Kidney epithelial cell (primary cell): ENCODE results near the gene RPSA. TPM values are rescaled to one million over a fixed set of nuclear protein-coding genes. Genes with fewer than 3 reads are reported as not detected.

Experiments used
- DNase-seq: peaks from one replicate; pipeline ENCODE4 v3.0.0-alpha.2; 2010; ENCODE audit warnings: low read depth
- H3K27me3 ChIP-seq: 2 replicates; pipeline ENCODE4 v1.6.0; 2011; ENCODE audit warnings: low read length; ENCODE audit not compliant: control insufficient read depth, insufficient read depth
- H3K36me3 ChIP-seq: 2 replicates; pipeline ENCODE4 v1.5.1; 2011; ENCODE audit warnings: low read length; ENCODE audit not compliant: control insufficient read depth, insufficient read depth
- H3K4me3 ChIP-seq: 2 replicates; pipeline ENCODE4 v1.5.1; 2011; ENCODE audit warnings: low read depth, mild to moderate bottlenecking, control low read depth, low read length
- total RNA-seq: library from RNA; depleted of rRNA; stranded (reverse); fragments of >200 nt; gene quantifications from 2 replicates; pipeline ENCODE4 v1.2.3, GENCODE V29; 2015
- TF ChIP-seq, protein P1 (sequence below): IDR thresholded peaks from 2 replicates; pipeline ENCODE4 v1.5.1; 2011; ENCODE audit warnings: mild to moderate bottlenecking, moderate library complexity, low read length, control low read depth, inconsistent platforms; ENCODE audit not compliant: insufficient read depth, poor library complexity, severe bottlenecking

RPSA gene
- total RNA-seq, 1 donor from 2014 or later = 2,486 TPM

- DNase-seq = no peak
- Histone ChIP-seq H3K27me3 (no peaks in the 10 kb centered on the region), H3K4me3 (no peak overlapping the region), H3K36me3 (no peaks in the 10 kb centered on the region)
- TF ChIP-seq, protein P1, sequence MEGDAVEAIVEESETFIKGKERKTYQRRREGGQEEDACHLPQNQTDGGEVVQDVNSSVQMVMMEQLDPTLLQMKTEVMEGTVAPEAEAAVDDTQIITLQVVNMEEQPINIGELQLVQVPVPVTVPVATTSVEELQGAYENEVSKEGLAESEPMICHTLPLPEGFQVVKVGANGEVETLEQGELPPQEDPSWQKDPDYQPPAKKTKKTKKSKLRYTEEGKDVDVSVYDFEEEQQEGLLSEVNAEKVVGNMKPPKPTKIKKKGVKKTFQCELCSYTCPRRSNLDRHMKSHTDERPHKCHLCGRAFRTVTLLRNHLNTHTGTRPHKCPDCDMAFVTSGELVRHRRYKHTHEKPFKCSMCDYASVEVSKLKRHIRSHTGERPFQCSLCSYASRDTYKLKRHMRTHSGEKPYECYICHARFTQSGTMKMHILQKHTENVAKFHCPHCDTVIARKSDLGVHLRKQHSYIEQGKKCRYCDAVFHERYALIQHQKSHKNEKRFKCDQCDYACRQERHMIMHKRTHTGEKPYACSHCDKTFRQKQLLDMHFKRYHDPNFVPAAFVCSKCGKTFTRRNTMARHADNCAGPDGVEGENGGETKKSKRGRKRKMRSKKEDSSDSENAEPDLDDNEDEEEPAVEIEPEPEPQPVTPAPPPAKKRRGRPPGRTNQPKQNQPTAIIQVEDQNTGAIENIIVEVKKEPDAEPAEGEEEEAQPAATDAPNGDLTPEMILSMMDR = peak; percentile 35
Measured at GRCh38 chr3:39443530-39443929, 37.0 kb downstream of the RPSA start.

- Histone ChIP-seq H3K4me3 (no peak overlapping the region), H3K27me3 (no peaks in the 10 kb centered on the region), H3K36me3 (no peaks in the 10 kb centered on the region)
- no peak for DNase-seq
- TF ChIP-seq, protein P1 = no peak
Measured at GRCh38 chr3:39445927-39446326, 39.4 kb downstream of the RPSA start.

DNA sequence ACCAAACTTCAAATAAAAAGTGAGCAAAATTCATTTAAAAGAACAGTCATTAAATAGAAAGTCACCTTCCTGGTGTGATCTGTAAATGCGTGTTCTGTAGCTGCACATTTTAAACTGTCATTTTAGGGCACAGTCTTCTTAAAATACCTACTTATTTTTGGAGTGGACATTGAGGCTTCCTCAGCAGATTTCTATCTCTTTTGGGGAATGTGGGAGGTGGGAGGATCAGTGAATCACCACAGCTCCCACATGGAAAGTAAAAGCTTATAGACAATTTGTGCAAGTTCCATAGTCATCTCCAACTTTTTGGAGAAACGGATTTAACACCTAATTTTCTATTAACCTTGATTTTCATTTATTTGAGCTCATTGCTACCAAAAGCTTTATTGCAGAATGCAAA is 39.9 kb downstream of the RPSA start:
- TF ChIP-seq, protein P1 = no peak
- no peak for DNase-seq

GRCh38 chr3:39447637-39448483 is 41.3 kb downstream of the RPSA start:
- Histone ChIP-seq H3K4me3 (no peak overlapping the region), H3K36me3 (no peaks in the 10 kb centered on the region), H3K27me3 (no peaks in the 10 kb centered on the region)
- TF ChIP-seq, protein P1 = peak; percentile 89
- DNase-seq = peak; percentile 44

More for the DNA sequence above, 39.9 kb downstream of the RPSA start:
- H3K36me3 ChIP-seq = no peaks in the 10 kb centered on the region
- H3K27me3 ChIP-seq = no peaks in the 10 kb centered on the region
- H3K4me3 ChIP-seq = no peak overlapping the region

DNA sequence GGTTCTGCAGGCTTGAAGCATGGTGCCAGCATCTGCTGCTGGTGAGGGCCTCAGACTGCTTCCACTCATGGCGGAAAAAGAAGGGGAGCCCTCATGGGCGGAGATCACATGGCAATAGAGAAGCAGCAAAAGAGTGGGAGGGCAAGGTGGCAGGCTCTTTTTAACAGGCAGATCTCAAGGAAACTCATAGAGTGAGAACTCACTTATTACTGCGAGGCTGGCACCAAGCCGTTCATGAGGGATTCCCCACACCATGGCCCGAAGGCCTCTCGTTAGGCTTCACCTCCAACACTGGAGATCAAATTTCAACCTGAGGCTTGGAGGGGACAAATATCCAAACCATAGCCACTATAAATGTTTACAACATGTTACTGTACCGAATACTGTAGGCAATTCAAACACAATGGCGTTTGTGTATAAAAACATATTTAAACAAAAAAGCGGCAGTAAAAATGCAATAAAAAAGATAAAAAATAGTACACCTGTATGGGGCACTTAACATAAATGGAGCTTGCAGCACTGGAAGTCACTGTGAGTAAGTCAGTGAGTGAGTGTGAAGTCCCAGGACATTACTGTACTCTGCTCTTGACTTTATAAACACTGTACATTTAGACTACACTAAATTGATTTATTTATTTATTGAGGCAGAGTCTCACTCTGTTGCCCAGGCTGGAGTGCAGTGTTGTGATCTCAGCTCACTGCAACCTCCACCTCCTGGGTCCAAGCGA is 42.1 kb downstream of the RPSA start:
- DNase-seq = no peak
- TF ChIP-seq, protein P1 = no peak
- Histone ChIP-seq H3K4me3 (no peak overlapping the region), H3K36me3 (no peaks in the 10 kb centered on the region), H3K27me3 (no peaks in the 10 kb centered on the region)
